ENCODE data around the gene AFDN.

- TF ChIP-seq CTCF (IDR thresholded peaks at IDR 0.05) (no peak), POLR2AphosphoS5 (IDR thresholded peaks at IDR 0.05; ENCODE audit: low read depth, low read length) (no peak), EP300 (IDR thresholded peaks at IDR 0.05; ENCODE audit: borderline replicate concordance in 1 of 2, low read depth in 1 of 2, low read length in 1 of 2) (no peak), SMC3 (IDR thresholded peaks at IDR 0.05; ENCODE audit: low read depth, low read length) (no peak), JUND (IDR thresholded peaks at IDR 0.05) (no peak), RAD21 (IDR thresholded peaks at IDR 0.05; ENCODE audit: low read length) (no peak), YY1 (IDR thresholded peaks at IDR 0.05; ENCODE audit: low read depth) (no peak), FOXJ3 (CRISPR knock-in tag; IDR thresholded peaks at IDR 0.05) (no peak), TCF12 (IDR thresholded peaks at IDR 0.05) (no peak)
- TF ChIP-seq, protein P1, sequence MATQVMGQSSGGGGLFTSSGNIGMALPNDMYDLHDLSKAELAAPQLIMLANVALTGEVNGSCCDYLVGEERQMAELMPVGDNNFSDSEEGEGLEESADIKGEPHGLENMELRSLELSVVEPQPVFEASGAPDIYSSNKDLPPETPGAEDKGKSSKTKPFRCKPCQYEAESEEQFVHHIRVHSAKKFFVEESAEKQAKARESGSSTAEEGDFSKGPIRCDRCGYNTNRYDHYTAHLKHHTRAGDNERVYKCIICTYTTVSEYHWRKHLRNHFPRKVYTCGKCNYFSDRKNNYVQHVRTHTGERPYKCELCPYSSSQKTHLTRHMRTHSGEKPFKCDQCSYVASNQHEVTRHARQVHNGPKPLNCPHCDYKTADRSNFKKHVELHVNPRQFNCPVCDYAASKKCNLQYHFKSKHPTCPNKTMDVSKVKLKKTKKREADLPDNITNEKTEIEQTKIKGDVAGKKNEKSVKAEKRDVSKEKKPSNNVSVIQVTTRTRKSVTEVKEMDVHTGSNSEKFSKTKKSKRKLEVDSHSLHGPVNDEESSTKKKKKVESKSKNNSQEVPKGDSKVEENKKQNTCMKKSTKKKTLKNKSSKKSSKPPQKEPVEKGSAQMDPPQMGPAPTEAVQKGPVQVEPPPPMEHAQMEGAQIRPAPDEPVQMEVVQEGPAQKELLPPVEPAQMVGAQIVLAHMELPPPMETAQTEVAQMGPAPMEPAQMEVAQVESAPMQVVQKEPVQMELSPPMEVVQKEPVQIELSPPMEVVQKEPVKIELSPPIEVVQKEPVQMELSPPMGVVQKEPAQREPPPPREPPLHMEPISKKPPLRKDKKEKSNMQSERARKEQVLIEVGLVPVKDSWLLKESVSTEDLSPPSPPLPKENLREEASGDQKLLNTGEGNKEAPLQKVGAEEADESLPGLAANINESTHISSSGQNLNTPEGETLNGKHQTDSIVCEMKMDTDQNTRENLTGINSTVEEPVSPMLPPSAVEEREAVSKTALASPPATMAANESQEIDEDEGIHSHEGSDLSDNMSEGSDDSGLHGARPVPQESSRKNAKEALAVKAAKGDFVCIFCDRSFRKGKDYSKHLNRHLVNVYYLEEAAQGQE (IDR thresholded peaks at IDR 0.05; ENCODE audit: low read depth, low read length), result no peak
- TF ChIP-seq, protein P2, sequence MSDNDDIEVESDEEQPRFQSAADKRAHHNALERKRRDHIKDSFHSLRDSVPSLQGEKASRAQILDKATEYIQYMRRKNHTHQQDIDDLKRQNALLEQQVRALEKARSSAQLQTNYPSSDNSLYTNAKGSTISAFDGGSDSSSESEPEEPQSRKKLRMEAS (IDR thresholded peaks at IDR 0.05; ENCODE audit: low read depth), result no peak
These were observed 38.7 kb upstream of the AFDN start for GRCh38 chr6:167787896-167788562.
